Endothelial cell of umbilical vein (primary cell): ENCODE results near the gene TBC1D10A.

Experiments
- EZH2 ChIP-seq: IDR thresholded peaks from 2 replicates; pipeline ENCODE4 v1.6.1; 2012; ENCODE audit warnings: borderline replicate concordance, low read depth, mild to moderate bottlenecking, moderate library complexity, low read length, inconsistent platforms; ENCODE audit not compliant: severe bottlenecking
- FOS ChIP-seq: IDR thresholded peaks from 2 replicates; pipeline ENCODE4 v1.6.1; 2011; ENCODE audit warnings: mild to moderate bottlenecking, low read length, moderate library complexity, borderline replicate concordance; ENCODE audit not compliant: insufficient read depth
- MAX ChIP-seq: IDR thresholded peaks from 2 replicates; pipeline ENCODE4 v1.6.1; 2011; ENCODE audit not compliant: insufficient read depth, insufficient read length
- MYC ChIP-seq: IDR thresholded peaks from one replicate; pipeline ENCODE4 v1.6.1; 2011; ENCODE audit warnings: mild to moderate bottlenecking, low read depth, low read length
- POLR2A ChIP-seq: IDR thresholded peaks from 2 replicates; pipeline ENCODE4 v1.6.1; 2012; ENCODE audit warnings: low read depth, mild to moderate bottlenecking, control low read depth, low read length
- TF ChIP-seq, protein P1 (sequence below), 2 donors: IDR thresholded peaks; 1 replicate in 1 of 2; 2 replicates in 1 of 2; pipeline ENCODE4 v1.5.1; 2011; ENCODE audit warnings: low read length in 2 of 2, mild to moderate bottlenecking in 2 of 2, moderate library complexity in 2 of 2, control low read depth in 1 of 2, inconsistent platforms in 1 of 2, low read depth in 1 of 2; ENCODE audit not compliant: insufficient read depth in 1 of 2; ENCODE audit errors: extremely low read depth in 1 of 2

DNA sequence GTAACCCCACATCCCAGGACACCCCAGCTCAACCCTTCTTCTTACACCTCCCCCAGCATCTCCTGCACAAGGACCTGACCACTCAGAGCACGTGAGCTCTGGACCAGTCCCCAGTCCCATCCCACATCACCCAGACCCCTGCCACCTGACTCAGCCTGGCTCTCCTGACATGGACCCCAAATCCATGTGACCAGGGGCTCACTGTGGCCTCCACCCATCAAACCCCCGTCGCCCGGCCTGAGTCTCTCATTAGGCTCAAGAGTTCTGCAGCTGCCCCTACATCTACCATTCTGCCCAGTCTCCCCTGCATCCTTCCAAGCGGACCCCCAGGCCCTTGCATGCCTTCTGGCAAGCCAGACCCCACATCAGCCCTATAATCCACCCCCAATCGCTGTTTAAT lies 78.3 kb downstream of the TBC1D10A start:
- TF ChIP-seq POLR2A (no peak), MYC (no peak), FOS (no peak), MAX (no peak), EZH2 (no peak)
- TF ChIP-seq, protein P1, sequence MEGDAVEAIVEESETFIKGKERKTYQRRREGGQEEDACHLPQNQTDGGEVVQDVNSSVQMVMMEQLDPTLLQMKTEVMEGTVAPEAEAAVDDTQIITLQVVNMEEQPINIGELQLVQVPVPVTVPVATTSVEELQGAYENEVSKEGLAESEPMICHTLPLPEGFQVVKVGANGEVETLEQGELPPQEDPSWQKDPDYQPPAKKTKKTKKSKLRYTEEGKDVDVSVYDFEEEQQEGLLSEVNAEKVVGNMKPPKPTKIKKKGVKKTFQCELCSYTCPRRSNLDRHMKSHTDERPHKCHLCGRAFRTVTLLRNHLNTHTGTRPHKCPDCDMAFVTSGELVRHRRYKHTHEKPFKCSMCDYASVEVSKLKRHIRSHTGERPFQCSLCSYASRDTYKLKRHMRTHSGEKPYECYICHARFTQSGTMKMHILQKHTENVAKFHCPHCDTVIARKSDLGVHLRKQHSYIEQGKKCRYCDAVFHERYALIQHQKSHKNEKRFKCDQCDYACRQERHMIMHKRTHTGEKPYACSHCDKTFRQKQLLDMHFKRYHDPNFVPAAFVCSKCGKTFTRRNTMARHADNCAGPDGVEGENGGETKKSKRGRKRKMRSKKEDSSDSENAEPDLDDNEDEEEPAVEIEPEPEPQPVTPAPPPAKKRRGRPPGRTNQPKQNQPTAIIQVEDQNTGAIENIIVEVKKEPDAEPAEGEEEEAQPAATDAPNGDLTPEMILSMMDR (IDR thresholded peaks at IDR 0.05; ENCODE audit: extremely low read depth in 1 of 2, insufficient read depth in 1 of 2, low read depth in 1 of 2, low read length in 2 of 2) = no peak
